HFF-Myc (cell line): Measurements from ENCODE around the gene UGGT1.

ENCODE experiments used
- DNase-seq: peaks from one replicate; pipeline ENCODE4 v3.0.0-alpha.2; 2011; ENCODE audit warnings: low read depth; ENCODE audit errors: extremely low read depth
- H3K4me3 ChIP-seq: replicated peaks from 2 replicates; pipeline ENCODE4 v1.5.1; 2011; ENCODE audit warnings: low read depth, mild to moderate bottlenecking, control low read depth, low read length
- TF ChIP-seq, protein P1 (sequence below): IDR thresholded peaks from 2 replicates; pipeline ENCODE4 v1.5.1; 2012; ENCODE audit warnings: mild to moderate bottlenecking, low read depth, low read length, control low read depth; ENCODE audit errors: missing control alignments

Gene UGGT1

GRCh38 chr2:128157644-128158043, 66.6 kb downstream of the UGGT1 start:
- TF ChIP-seq, protein P1, sequence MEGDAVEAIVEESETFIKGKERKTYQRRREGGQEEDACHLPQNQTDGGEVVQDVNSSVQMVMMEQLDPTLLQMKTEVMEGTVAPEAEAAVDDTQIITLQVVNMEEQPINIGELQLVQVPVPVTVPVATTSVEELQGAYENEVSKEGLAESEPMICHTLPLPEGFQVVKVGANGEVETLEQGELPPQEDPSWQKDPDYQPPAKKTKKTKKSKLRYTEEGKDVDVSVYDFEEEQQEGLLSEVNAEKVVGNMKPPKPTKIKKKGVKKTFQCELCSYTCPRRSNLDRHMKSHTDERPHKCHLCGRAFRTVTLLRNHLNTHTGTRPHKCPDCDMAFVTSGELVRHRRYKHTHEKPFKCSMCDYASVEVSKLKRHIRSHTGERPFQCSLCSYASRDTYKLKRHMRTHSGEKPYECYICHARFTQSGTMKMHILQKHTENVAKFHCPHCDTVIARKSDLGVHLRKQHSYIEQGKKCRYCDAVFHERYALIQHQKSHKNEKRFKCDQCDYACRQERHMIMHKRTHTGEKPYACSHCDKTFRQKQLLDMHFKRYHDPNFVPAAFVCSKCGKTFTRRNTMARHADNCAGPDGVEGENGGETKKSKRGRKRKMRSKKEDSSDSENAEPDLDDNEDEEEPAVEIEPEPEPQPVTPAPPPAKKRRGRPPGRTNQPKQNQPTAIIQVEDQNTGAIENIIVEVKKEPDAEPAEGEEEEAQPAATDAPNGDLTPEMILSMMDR, result no peak
- H3K4me3 ChIP-seq, result no peak overlapping the region
- DNase-seq, result no peak

DNA sequence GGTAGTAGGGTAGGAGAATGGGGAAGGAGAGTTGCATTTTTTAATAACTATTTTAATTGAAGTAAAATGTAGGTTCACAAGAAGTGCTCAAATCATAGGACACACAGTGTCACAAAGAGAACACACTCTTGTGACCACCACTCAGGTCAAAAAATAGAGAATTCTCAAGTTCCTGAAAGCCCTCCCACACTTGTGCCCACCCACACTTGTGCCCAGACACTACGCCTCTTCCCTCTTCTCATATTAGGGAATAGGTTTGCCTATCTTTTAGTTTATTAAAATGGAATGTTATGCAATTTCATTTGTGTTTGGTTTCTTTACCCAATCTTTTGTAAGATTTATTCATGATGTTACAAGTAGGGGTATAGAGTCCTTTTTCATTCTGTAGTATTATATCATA, 67.2 kb downstream of the UGGT1 start:
- TF ChIP-seq, protein P1, result no peak
- no peak for DNase-seq
- H3K4me3 ChIP-seq, result no peak overlapping the region

- no peak overlapping the region for H3K4me3 ChIP-seq
- TF ChIP-seq, protein P1, result no peak
- no peak for DNase-seq
These were observed 68.4 kb downstream of the UGGT1 start for GRCh38 chr2:128159437-128159836.

GRCh38 chr2:128160616-128161275, 69.7 kb downstream of the UGGT1 start:
- no peak for DNase-seq

DNA sequence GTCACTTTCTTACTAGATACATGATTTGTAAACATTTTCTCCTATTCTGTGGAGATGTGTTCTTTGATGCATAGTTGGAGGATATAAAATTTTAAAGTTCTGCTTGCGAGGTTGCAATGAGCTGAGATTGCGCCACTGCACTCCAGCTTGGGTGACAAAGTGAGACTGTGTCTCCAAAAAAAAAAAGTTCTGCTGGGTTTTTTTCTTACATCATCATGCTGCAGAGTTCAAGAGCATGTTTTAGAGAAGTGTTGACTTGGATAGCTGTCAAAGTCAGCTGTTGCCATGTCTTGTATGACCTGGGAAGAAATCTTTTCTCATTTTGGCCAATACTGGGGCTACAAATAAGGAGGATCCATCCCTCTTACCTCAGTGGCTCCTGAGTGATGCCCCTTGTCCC, 71.3 kb downstream of the UGGT1 start:
- DNase-seq, result no peak
- no peak overlapping the region for H3K4me3 ChIP-seq
- TF ChIP-seq, protein P1, result no peak

More at GRCh38 chr2:128160616-128161275, 69.7 kb downstream of the UGGT1 start:
- no peak overlapping the region for H3K4me3 ChIP-seq
- TF ChIP-seq, protein P1, result no peak

DNA sequence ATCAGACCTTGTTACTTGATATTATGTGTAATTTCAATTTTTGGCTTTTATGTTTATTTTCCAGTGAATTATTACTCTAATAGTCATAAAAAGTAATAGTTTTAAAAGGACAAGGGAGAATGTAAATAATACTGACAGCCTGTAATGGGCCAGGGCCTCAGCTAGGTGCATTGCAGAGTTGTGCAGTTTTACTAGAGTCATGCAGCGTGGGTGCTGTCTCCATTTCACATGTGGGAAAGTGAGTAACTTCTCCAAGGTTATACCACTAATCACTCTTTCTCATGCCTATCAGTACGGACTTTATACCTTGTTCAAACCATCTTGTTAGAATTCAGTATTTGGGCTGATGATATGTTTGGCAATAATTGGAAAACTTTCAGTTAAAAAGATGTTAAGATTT, 73.3 kb downstream of the UGGT1 start:
- no peak overlapping the region for H3K4me3 ChIP-seq
- DNase-seq, result no peak
- TF ChIP-seq, protein P1, result no peak
